Fibroblast of upper back skin (primary cell): Measurements from ENCODE around the gene NCOA5.
"Not testable (repeated sequence)": the region's sequence is repeated elsewhere in the genome, so short reads cannot be mapped to it uniquely, and the experiment has no call there.

Source experiments
- DNase-seq: peaks from one replicate; pipeline ENCODE4 v3.0.0-alpha.2; 2013

NCOA5 gene

DNA sequence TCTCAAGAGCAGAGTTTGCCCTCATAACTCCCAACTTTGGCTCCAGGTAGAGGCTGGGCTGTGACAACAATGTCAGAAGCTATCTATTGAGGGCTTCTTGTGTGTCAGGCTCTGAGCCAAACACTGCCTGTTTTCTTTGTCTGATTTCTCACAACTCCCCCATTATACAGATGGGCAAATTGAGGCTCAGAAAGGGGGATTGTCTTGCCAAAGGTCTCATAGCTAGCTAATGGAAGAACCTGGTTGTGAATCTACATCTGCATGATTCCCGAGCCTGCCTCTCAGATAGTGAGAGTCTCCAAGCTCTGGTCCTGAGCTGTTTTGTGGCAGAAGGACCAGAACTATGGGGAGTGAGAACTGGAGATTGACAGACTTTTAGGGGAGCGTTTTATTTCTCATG lies 29.8 kb upstream of the NCOA5 start:
- no peak for DNase-seq

DNA sequence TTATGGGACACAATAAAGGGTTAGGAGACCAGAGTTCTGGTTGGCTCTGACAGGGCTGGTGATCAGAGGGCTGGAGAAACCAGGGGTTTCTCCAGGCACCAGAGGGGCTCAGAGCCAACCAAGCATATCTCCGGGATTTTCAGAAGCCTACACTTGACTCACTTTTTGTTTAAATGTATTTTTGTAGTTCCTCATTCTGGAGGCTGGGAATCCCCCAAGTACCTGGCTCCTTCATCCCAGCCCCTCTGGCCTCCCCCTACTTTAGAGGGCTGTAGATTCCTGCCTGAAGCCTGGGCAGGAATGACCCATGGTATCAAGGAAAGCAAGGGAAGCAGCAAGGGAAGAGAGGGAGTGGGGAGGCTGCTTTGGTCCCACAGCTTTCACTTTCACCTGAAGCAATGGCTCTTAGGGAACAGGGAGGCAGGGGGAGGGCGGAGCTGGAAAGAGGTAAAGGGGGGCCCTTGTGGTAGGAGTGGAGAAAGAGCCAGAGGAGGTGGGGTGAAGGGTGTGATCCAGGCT lies 29.3 kb upstream of the NCOA5 start:
- no peak for DNase-seq

DNA sequence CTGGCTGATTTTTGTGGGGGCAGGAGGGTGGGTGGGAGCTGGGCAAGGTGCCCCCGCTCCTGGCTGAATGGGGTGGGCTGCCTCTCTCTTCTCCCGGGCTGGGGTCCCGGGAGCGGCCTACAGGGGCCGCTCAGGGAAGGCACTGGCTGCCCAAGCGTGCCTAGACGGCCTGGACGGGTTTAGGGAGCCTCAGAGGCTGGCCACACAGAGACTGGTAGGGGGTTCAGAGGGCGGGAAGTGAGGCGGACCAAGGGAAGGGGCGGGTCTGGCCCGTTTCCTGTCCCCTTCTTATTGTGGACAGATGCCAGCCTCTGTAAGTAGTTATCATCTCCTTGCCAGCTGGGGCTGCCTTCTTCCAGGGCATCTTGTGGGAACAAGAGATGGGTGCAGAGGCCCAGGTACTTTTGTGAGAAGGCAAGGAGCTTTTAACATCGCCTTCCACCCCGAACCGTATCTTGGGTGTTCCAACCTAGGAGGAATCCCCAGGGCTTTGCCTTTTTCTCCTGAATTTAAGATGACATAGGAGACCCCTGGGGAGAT lies 28.8 kb upstream of the NCOA5 start:
- no peak for DNase-seq

DNA sequence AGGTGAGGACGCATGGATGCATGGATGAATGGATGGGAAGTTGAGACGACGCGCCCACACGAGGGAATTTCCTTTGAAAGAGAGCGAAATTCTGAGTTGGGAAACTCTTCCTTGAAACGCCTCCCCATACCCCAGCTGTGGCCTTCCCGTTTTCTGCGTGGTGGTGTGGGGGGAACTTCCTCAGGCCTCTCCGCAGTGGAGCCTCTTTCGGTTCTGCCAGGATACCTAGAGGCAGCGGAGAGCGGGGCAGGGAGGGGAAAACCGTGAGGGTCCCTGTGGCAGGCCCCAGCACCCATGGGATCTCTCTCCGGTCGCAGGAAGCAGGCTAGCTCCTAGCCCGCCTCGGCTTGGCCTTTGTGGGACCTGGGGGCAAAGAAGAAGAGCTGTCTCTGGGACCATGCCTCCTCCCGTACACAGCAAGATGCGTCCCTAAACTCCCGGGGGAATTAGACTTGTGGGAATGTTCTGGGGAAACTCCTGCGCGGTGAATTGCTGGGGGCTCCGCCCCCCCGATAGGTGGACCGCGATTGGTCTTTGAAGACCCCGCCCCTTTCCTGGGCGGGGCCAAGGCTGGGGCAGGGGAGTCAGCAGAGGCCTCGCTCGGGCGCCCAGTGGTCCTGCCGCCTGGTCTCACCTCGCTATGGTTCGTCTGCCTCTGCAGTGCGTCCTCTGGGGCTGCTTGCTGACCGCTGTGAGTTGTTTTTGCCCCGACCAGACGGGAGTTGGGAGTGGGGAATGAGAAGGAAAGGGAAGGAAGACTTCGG lies 28.1 kb upstream of the NCOA5 start, which contains the start of gene CD40:
CD40 (plus strand) TSS at position 611 of the 764 bp plus-strand sequence; CDS start at position 641, 30 bp downstream.
- DNase-seq: peak; percentile 76

DNA sequence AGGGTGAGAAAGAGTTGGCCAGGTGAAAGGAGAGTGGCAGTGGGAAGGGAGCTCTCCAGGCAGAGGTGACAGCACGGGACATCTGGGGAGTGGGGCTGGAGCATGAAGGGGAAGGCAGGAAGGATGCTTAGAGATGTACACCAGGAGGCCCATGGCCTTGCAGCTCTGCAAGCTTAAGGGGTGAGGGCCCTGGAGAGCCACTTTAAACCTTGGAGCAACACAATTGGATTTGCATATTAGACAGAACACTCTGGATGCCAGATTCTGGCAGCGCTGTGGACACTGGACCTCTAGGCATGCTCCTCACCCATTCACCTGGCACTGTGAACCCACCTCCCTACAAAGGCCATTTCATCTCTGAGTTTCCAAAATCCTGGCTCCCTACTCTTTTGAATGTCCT lies 24.7 kb upstream of the NCOA5 start:
- no peak for DNase-seq

DNA sequence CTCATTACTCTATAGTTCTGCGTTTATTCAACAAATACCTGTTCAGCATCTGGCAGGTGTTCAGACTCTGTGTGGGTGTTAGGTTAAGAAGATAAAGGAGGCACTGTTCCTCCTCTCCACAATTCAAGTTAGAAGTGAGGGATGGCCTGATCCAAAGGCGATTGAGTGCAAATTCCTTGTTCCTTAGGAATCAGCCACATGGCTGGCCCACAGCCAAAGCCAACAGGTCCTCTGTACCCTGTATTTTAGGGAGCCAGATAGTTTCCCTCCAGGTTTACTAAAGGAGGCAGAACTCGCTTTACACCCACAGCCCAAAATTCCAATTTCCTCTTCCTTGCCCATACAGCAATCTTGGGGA lies 23.3 kb upstream of the NCOA5 start:
- DNase-seq: no peak

DNA sequence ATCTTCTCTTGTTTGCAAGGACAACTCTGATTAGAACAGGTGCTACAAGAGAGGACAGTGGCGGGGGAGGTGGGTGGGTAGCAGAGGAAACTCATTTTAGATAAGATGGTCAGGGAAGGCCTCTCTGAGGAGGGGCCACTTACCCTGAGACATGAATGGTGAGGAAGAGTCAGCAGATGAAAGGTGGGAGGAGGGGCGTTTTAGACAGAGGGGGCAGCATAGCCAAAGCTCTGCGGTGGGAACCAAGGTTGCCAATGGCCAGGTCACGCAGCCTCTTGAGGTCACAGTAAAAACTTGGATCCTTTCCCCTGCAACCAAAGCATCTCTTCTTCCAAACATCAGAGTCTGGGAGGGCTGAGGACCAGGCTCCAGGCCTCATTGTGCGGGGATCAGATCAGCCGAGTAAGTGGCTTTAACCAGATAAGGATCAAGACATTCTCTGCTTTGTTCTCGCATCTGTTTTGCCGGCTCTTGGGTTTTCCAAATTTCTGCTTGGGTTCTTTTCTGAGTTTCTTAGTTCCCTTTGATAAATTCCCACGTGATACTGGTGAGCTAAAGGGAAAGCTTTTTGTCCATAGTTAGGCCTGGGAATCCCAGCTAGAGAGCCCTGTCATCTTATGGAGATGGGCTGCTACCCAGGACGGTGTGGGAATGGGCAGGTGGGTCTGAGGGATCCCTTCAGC lies 22.8 kb upstream of the NCOA5 start:
- no peak for DNase-seq

DNA sequence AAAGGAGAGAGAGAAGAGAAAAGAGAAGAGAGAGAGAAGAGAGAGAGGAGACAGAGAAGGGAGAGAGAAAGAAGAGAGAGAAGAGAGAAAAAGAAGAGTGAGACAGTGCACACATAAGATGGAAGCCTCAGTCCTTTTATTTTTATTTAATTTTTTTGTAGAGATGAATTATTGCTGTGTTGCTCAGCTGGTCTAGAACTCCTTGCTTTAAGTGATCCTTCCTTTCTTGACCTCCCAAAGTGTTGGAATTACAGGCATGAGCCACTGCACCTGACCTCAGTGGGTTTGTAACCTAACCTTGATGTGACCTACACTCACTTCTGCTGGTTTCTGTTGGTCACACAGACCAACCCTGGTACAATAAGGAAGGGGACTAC lies 22.1 kb upstream of the NCOA5 start:
- DNase-seq: no peak

DNA sequence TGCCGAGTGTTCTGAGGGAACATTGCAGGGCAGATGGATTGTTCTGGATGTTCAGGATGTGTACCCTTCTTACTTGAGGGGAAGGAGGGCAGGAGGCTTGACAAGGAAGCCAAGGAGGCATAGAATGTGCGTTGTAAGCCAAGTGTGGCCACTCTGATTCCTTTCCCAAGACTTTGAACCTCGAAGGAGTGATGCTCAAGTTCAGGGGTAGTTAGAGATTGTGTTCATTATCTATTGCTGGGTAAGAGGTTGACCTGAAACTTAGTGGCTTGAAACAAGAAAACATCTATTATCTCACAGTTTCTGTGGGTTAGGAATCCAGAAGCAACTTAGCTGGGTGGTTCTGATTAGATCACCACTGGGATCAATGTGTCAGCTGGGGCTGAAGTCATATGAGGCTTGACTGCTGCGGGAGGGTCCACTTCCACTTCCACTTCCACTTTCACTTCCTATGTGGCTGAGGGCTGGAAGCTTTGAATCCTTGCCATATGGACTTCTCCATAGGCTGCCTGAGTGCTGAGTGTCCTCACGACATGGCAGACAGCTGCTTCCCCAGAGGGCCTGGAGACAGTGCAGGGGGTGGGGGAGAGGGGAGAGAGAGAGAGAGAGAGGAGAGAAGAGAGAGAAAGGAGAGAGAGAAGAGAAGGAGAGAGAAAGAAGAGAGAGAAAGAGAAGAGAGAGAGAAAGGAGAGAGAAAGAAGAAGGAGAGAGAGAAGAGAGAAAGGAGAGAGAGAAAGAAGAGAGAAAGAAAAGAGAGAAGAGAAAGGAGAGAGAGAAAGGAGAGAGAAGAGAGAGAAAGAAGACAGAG lies 21.5 kb upstream of the NCOA5 start:
- DNase-seq: no peak

DNA sequence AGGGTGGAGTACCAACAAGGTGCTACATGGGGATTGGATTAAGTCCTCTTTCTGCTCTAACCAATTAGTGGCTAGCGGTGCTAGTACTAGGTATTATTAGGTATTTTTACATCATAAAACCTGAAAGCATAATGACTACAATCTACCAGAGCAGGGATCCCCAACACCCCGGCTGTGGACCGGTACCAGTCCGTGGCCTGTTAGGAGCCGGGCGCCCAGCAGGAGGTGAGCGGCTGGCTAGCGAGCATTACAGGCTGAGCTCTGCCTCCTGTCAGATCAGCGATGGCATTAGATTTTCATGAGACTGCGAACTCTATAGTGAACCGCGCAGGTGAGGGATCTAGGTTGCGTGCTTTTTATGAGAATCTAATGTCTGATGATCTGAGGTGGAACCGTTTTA lies 19.2 kb upstream of the NCOA5 start:
- DNase-seq: no peak

DNA sequence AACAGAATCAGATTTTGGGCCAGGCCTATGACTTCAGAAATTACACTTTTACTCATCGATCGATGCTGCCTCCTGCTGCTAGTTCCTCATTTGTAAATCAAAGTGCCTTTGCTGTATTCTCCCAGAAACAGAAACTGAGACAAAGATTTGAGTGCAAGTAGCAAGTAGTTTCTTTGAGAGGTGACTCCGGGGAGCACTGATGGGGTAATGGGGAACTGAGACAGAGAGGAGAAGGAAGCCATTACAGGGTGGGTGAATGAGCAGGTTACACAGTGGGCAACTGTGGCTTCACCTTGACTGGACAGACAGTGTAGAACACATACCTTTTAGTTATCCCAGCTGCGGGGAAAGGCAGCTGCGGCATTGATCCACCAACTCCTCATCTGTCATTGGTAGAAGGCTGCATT lies 18.7 kb upstream of the NCOA5 start:
- no peak for DNase-seq

DNA sequence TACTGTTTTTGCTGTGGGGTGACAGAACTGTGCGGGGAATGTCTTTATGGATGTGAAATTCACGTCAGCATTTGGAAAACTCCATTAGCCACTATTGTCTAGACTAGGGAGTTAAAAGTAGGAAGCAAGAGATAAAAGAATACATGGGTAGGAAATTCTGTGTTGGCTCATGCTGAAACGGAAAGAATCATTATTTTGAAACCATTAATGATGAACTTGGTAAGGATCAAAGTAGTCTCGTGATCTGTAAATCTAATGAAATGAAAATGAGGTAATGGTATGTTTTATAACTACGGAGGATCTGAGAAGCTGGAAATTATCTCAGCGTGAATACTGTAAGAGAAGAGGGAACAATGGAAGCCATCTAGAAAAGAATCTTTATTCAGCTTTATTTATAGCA lies 17.3 kb upstream of the NCOA5 start:
- DNase-seq: no peak

DNA sequence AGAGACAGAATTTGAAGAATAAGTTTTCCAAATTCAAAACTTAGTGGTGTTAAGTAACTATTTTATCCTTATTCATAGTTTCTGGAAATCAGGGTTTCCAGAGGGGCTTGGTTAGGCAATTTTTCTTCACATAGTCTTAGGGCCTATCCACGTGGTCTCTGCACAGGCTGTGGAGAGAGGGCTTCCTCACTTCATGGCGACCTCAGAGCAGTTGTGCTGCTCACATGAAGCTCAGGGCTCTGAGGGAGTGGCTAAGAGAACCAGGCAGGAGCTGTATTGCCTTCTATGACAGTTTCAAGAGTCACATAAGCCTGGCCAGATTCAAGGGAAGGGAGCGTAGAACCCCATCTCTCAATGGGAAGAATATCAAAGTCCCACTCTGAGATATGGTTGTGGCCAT lies 14.5 kb upstream of the NCOA5 start:
- DNase-seq: no peak

DNA sequence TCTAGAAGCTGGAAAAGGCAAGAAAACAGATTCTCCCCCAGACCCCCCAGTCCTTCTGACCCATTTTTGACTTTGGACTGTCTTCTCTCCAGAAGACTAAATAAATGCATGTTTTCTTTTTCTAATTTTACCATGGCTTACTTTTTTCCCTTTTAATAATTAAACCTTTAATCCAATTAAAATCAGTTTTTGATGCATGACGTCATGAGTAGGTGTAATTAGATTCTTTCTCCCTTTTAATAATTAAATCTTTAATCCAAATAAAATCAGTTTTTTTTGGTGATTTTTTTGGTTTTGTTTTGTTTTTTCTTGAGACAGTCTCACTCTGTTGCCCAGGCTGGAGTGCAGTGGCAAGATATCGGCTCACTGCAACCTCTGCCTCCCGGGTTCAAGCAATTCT lies 13.2 kb upstream of the NCOA5 start:
- no peak for DNase-seq

DNA sequence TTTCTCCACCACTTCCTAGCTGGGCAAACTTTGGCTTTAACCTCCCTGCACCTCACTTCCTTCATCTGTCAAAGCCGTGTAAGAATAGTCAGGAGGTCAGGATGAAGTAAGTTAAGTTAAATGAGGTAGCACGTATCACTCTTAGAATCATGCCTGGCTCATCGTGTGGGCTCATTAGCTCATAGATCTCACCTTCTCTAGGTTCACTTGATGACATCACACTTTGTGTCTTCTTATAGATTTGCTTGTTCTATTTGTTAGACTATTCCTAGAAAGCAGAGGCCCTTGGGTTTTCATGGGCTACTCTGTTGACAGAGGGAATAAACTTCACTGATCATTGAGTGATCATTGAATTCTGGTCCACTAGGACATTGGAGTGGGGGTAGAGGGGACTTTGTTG lies 12.2 kb upstream of the NCOA5 start:
- DNase-seq: no peak

DNA sequence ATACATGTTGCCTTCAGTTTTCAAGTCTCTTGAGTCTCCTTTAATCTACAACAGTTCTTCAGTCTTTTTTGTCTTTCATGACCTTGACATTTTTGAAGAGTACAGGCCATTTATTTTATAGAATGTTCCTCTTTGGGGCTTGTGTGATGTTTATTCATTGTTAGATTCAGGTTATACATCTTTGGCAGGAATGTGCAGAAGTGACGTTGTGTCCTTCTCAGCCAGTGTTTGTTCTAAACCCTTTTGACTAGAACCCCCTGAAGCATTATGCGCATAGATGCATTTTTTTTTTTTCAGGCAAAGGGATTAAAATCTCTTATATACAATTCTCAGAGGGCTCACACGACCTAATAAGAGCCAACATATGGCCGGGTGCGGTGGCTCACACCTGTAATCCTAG lies 11.2 kb upstream of the NCOA5 start:
- no peak for DNase-seq

DNA sequence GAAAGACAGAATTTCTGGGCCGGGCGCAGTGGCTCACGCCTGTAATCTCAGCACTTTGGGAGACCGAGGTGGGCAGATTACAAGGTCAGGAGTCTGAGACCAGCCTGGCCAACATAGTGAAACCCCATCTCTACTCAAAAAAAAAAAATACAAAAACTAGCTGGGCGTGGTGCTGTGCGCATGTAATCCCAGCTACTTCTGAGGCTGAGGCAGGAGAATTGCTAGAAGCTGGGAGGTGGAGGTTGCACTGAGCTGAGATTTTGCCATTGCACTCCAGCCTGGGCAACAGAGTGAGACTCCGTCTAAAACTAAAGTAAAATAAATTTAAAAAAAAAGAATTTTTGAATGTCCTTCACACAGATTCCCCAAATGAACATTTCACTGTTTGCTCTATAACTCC lies 10.7 kb upstream of the NCOA5 start:
- DNase-seq: not testable (repeated sequence)

DNA sequence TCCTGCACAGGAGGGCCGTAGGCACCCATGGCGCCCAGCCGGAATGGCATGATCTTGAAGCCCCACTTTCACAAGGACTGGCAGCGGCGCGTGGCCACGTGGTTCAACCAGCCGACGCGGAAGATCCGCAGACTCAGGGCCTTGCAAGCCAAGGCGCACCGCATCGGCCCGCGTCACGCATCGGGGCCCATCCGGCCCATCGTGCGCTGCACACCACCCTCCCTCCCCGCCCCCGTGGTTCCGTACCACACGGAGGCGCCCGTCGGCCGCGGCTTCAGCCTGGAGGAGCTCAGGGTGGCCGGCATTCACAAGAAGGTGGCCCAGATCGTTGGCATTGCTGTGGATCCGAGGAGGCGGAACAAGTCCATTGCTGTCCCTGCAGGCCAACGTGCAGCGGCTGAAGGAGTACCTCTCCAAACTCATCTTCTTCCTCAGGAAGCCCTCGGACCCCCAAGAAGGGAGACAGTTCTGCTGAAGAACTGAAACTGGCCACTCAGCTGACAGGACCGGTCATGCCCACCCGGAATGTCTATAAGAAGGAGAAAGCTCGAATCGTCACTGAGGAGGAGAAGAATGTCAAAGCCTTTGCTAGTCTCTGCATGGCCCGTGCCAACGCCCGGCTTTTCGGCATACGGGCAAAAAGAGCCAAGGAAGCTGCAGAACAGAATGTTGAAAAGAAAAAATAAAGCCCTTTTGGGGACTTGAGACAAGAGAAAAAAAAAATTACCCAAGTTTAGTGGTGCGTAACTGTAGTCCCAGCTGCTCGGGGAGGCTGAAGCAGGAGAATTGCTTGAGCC lies 9.9 kb upstream of the NCOA5 start:
- DNase-seq: no peak

DNA sequence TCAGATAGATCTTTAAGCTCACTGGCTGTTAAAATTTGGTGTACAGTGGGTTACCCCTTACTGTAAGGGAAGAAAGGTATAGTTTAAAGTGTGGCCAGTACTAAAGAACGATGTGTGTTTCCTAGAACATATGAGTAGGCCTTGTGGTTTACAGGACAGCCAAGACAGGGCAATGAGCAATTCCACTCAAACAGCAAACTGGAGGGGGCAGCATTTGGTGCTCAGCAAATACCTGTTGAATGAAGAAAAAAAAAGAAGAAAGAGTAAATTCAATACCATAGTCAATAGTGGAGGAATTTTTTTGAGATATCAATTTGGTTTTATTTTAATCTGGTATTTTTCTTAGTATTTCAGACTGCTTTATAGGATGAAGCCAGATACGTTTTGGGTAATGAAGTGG lies 3.8 kb upstream of the NCOA5 start:
- DNase-seq: no peak

DNA sequence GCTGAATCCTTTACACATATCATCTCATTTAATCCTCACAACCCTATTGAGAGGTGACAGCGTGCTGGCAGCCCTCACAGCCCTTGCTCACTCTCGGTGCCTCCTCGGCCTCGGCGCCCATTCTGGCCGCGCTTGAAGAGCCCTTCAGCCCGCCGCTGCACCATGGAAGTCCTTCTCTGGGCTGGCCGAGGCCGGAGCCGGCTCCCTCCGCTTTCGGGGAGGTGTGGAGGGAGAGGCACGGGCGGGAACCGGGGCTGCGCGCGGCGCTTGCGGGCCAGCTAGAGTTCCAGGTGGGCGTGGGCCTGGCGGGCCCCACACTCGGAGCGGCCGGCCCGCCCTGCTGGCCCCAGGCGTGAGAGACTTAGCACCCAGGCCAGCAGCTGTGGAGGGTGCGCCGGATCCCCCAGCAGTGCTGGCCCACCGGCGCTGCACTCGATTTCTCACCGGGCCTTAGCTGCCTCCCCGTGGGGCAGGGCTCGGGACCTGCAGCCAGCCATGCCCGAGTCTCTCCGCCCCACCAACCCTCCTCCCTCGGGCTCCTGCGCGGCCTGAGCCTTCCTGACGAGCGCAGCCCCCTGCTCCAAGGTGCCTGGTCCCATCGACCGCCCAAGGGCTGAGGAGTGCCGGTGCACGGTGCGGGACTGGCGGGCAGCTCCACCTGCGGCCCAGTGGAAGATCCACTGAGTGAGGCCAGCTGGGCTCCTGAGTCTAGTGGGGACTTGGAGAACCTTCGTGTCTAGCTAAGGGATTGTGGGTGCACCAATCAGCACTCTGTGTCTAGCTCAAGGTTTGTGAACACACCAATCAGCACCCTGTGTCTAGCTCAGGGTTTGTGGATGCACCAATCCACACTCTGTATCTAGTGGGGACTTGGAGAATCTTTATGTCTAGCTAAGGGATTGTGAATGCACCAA lies 2.1 kb upstream of the NCOA5 start:
- not testable (repeated sequence) for DNase-seq

DNA sequence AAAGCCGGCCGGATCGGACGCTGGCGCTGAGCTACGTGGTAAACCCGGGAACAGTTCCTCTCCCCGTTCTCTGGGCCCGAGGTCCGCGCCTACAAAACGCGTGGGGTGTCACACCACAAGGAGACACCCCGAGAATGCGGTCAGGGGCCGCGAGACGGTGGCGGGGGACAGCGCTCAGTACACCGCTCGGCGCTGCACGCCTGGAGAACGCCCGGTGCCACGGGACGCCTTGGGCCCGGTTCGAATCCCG lies 670 bp downstream of the NCOA5 start:
- peak; percentile 6 for DNase-seq
